GM12892 (cell line): ENCODE data around the gene TTLL8.
A peak's percentile ranks its signal among the peaks of the same experiment; 100 is the strongest.

Experiments used
- DNase-seq: peaks from one replicate; pipeline ENCODE4 v3.0.0; 2011; ENCODE audit not compliant: insufficient read length
- FAIRE-seq: peaks from 2 replicates; lab custom pipeline; 2011; peaks lifted over from hg19 to GRCh38; lab: Jason Lieb, UNC
- POLR2A ChIP-seq: IDR thresholded peaks from 2 replicates; pipeline ENCODE4 v1.6.1; 2011; ENCODE audit warnings: low read depth, low read length, control low read depth
- POLR2AphosphoS5 ChIP-seq: IDR thresholded peaks from 2 replicates; pipeline ENCODE4 v1.6.1; 2011; ENCODE audit warnings: low read depth, low read length, control low read depth
- TAF1 ChIP-seq: IDR thresholded peaks from 2 replicates; pipeline ENCODE4 v1.6.1; 2011; ENCODE audit warnings: low read depth, mild to moderate bottlenecking, control low read depth, low read length, borderline replicate concordance

The TTLL8 gene

GRCh38 chr22:50019316-50019715, 38.8 kb downstream of the TTLL8 start:
- no peak for TF ChIP-seq POLR2A
- TF ChIP-seq TAF1: no peak
- TF ChIP-seq POLR2AphosphoS5: no peak
- no peak for FAIRE-seq
- no peak for DNase-seq

DNA sequence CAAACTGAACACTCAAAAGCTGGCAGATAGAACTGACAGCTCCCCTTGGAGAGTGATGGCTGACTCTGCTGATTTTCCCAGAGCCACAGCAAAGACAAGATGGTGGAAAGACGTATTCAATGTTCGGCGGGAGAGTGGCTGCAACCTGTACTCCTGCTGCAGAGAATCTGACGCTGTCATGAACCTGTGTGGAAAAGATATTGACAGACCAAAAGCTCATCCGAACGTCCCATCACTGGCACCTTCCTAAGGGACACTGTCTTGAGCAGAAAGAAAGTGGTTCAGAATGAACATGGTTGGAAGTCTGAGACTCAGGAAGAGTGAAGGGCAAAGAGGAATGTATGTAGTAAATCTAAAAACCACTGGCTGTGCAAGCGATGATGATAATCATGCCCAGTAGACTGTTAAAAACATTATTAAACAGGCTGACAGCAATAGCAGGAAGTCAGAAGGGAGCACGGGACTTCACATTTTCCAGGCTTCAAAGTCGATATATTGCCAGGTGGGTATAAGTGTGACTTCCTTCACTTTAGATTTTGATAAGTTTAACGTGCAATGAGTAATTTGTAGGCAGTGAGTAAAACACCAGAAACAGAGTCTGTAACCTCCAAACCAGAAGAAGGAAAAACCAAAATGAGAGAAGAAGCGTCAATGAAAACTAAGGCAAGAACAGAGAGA, 39.4 kb downstream of the TTLL8 start:
- no peak for DNase-seq

GRCh38 chr22:50017701-50018224, 40.3 kb downstream of the TTLL8 start:
- TF ChIP-seq POLR2A (no peak), TAF1 (no peak), POLR2AphosphoS5 (no peak)
- DNase-seq (no peak), FAIRE-seq (no peak)

More for the DNA sequence above, 39.4 kb downstream of the TTLL8 start:
- FAIRE-seq: no peak
- TF ChIP-seq TAF1 (no peak), POLR2AphosphoS5 (no peak), POLR2A (no peak)

DNA sequence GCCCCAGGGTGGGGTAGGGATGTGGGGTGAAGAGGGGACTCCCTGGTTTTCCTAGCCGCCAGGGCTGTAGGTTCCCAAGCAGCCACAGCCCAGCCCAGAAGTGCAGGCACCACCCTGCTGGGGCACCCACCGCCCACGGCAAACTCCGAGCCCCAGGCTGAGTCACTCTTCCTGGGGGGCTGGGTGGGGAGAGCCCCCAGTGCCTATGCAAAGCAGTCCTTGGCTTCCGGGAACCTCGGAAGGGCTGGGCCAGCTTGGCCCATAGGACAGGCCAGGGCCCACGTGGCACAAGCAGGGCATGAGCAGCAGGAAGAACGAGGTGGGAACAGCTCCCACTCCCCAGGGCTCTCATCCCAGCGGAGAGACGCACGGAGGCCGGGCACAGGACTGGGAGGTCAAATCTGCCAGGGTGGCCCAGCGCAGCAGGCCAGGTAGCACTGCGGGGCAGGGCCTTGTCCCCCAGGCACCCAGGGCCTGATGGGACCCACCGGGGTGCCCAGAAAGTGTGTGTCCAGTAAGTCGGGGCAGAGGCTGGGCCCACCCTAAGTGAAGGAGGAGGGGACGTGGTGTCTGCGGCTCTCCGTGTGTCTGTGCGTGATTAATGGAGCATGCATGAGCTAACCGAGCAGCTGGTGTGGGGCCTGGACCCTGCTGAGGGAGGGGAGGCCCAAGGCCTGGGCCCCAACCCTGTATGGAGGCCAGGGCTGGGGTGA, 41.0 kb downstream of the TTLL8 start:
- peak; percentile 52; the same call in 1 of the 2 replicates for TF ChIP-seq POLR2A
- no peak for TF ChIP-seq POLR2AphosphoS5
- no peak for TF ChIP-seq TAF1
- FAIRE-seq (peak; percentile 98), DNase-seq (peak; percentile 77)

DNA sequence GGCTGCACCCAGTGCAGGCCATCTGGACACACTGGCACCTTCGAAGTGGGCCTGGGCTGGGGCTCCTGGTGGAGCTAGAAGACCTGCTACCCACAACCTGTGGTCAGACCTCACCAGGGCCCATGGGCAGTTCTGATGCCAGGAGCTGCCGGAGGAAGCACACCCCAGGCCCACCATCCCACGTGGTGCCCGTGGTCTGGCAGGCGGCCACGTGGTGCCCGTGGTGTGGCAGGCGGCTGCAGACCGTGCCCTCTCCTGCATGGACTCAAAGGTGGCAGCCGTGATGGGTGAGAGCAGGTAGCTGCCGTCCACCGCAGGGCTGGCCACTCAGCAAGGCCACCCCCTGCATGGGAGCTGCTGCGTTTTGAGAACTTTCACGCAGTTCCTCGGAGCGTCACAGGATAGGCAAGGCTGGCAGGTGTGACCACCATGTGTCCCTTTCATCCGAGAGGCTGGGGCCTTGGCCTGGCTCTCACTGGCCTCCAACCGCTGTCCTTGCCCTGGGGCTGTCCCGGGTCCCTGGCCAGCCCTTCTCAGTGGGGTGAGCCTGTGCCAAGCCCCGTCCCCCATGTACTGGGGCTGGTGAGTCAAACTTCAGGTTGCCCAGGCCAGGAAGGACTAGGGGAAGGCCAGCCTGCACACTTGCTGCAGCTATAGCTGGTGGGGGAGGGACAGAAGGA, 41.6 kb downstream of the TTLL8 start:
- DNase-seq (peak; percentile 21), FAIRE-seq (peak; percentile 53)
- TF ChIP-seq TAF1: no peak
- TF ChIP-seq POLR2AphosphoS5: no peak
- TF ChIP-seq POLR2A: no peak

GRCh38 chr22:50015451-50016307, 42.4 kb downstream of the TTLL8 start:
- no peak for FAIRE-seq
- TF ChIP-seq POLR2AphosphoS5: no peak
- TF ChIP-seq TAF1: no peak
- no peak for TF ChIP-seq POLR2A
- peak; percentile 29 for DNase-seq

- DNase-seq (peak; percentile 23), FAIRE-seq (no peak)
- no peak for TF ChIP-seq TAF1
- no peak for TF ChIP-seq POLR2A
These were observed 43.3 kb downstream of the TTLL8 start for GRCh38 chr22:50014655-50015401.

GRCh38 chr22:50014053-50014501, 44.0 kb downstream of the TTLL8 start:
- FAIRE-seq: no peak
- TF ChIP-seq TAF1: no peak
- TF ChIP-seq POLR2A: no peak
- no peak for TF ChIP-seq POLR2AphosphoS5
- DNase-seq: peak; percentile 27

GRCh38 chr22:50012211-50013181, 45.6 kb downstream of the TTLL8 start, which contains the start of gene IL17REL:
Gene IL17REL, minus strand, starts transcription at chr22:50012765. Its CDS starts 119 bp downstream, at chr22:50012646.
- DNase-seq (no peak), FAIRE-seq (no peak)
- no peak for TF ChIP-seq POLR2AphosphoS5
- TF ChIP-seq POLR2A: no peak
- TF ChIP-seq TAF1: no peak
